NCI-H1436 (cell line): ENCODE measurements around the gene R3HDM4.
"Not testable (repeated sequence)": the region's sequence is repeated elsewhere in the genome, so short reads cannot be mapped to it uniquely, and the experiment has no call there.

Source experiments
- DNase-seq: peaks from one replicate; lab custom pipeline; 2025; lab: John Stamatoyannopoulos, UW

The R3HDM4 gene

GRCh38 chr19:913080-913748 lies at the start of gene R3HDM4:
R3HDM4 (minus strand) TSS chr19:913219; CDS start chr19:913157, 62 bp downstream.
- DNase-seq: peak; percentile 40

DNA sequence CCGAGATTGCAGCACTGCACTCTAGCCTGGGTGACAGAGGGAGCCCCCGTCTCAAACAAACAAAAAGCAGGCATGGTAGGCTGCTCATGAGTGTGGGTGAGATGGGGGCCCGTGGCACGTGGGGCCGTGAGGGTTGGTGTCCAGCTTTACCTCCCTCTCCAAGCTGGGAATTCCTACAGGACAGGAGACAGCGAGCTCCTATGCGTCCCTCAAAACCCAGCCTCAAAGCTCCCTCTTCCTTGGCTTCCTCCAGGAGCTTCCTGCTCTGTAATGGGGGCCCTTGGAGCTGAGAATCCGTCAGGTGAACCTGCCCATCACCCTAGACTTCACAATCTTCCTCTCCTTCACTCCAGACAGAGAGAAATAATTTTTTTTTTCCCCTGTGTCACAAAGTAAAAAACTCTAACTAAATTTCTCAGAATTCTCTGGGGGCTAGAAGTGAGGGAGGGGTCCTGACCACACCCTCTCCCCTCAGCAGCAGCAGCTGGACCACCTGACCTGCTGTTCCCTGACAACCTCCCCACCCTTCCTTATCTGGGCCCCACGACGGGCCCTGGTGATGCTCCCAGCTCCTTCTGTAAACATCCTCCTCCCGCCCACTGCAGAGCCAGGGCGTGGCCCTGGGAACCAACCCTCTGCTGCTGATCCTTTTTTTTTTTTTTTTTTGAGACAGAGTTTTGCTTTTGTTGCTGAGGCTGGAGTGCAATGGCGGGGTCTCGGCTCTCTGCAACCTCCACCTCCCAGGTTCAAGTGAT lies 49.0 kb upstream of the R3HDM4 start:
- DNase-seq: no peak

DNA sequence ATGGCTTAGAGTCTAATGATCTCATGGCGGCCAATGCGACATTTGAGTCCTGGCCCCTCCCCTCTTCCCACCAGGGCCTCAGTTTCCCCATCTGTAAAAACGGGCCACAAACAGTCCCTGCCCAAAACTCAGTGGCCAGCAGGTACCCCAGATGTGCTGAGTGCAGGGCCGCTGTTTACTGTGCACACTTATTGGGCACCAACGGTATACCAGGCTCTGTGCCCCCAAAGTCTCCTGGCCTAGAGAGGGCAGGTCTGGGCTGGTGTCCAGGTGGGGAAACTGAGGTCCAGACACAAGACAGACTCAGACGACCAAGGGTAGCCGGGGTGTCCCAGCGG lies 47.6 kb upstream of the R3HDM4 start:
- no peak for DNase-seq

- no peak for DNase-seq
Observed at GRCh38 chr19:960020-960419, 47.0 kb upstream of the R3HDM4 start.

GRCh38 chr19:958967-959855 lies 46.2 kb upstream of the R3HDM4 start:
- no peak for DNase-seq

- not testable (repeated sequence) for DNase-seq
Observed at GRCh38 chr19:957578-957977, 44.6 kb upstream of the R3HDM4 start.

- no peak for DNase-seq
Observed at GRCh38 chr19:956766-957440, 43.9 kb upstream of the R3HDM4 start.

DNA sequence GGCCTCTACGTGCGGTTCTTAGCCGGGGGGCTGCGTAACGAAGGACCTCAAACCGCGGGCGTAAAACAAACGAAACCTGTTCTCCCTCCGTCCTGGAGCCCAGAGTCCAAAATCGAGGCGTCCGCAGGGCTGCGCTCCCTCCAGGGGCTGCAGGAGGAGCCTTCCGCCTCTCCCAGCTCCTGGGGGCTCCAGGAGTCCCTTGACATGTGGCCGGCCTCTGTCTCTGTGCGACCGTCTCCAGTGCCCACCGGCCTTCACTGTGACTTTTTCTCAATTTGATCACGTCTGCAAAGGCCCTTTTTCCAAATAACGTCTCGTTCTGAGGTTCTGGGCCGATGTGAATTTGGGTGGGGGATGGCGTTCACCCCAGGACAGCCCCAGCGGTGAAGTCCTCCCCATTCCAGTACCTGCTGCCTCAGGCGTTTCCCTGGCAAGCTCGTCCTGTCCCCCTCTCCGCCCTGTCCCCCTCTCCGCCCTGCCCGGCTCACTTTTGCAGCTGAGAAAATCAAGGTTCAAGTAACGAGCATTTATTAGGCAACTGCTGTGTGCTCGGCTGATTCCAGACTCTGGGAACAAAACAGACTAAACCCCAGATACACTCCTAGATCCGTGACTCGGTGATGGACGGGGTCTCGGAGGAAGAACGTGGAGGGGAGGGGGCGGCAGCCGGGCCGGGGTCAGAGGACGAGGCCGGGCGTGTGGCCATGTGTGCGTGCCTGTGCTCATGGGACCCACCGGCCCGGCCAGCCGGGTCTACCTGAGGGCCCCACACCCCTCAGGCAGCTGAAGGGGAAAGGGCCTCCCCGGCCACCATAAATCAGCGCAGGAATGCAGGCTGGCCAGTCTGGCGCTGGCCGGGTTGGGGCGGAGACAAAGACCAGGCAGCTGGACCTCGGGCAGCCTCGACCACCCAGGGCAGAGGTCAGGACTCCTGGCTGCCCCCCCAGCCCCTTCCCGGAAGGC lies 43.1 kb upstream of the R3HDM4 start:
- no peak for DNase-seq

DNA sequence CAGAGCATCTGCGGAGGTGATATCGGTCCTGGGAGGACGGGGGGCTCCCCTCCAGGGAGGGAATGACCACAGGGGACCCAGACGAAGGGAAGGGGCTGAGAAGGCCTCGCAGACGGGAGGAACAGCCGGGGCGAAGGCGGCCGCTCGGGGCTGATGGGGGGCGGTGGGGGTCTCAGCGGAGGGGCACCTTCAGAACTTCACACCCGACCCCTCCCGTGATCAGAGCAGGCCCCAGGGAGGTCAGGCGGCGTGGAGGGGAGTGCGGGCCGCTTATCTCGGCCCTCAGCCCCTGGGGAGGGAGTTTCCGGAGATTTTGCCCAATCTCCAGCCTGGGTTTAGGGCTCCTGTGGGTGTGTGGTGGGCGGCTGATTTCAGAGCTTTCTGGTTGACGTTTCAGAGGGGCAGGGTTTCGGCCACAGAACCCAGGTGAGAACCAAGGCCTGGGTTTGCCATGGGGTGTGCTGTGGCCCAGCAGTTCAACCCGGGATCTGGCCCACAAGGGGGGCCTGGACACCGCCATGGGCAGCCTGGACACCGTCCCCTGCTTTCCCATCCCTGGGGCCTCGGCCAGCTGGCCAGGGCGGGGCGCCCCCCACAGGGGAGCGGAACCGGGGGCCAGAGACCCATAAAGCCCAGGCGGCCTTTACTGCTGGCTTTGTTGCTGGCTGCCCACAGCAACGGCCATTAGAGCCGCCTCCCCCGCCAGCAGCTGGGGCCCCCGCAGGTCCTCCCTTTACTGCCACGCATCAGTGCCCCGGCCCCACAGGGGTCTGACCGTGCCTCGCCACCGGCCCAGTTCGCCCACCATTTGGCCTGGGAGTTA lies 41.9 kb upstream of the R3HDM4 start:
- no peak for DNase-seq

DNA sequence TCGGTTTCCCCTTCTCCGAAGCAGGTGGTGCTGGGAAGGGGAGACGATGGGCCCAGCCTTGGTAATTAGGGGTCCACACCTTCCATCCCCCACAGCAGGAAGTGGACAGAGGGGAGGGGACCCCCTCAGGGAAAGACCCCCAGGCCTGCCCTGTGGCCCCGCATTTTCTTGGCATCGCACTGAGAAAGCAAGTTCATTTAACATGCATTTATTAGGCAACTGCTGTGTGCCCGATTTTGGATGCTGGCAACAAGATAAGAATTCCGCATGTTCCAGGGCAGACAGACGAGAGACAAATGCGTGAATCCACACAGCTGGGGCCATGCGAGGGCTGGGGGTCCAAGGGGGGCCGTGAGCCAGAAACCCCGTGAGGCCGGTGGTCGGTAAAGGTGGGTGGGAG lies 41.3 kb upstream of the R3HDM4 start:
- DNase-seq: no peak

DNA sequence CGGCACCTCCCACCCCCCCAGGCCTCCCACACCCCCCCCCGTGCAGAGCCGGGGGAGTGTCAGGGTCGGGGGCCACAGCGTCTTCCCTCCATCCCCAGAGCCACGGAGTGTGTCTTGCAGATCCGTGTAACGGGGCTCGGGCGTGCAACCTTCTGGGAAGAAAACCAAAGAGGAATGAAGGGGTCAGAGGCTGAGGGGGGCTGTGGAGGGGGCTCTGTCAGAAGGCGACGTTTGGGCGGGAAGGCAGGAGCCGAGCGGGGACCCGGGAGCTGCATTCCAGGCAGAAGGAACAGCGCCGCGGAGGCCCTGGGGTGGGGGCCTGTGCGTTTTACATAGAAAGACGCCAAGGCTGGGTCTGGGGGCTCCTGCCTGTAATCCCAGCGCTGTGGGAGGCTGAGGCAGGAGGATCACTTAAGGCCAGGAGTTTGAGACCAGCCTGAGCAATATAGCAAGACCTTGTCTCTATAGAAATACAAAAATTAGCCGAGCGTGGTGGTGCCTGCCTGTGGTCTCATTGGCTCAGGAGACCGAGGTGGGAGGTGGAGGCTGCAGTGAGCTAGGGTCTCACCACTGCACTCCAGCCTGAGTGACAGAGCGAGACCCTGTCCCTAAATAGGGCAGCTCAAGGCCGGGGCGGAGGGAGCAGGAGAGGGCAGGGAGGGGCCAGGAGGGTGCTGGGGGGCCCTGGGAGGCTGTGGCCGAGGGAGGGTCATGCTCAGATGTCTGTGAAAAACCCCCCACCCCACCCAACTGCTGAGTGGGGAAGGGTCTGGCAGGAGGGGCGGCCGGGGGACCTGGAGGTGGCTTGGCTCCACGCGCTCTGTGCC lies 40.6 kb upstream of the R3HDM4 start:
- no peak for DNase-seq

GRCh38 chr19:952680-953444 lies 39.8 kb upstream of the R3HDM4 start:
- no peak for DNase-seq

DNA sequence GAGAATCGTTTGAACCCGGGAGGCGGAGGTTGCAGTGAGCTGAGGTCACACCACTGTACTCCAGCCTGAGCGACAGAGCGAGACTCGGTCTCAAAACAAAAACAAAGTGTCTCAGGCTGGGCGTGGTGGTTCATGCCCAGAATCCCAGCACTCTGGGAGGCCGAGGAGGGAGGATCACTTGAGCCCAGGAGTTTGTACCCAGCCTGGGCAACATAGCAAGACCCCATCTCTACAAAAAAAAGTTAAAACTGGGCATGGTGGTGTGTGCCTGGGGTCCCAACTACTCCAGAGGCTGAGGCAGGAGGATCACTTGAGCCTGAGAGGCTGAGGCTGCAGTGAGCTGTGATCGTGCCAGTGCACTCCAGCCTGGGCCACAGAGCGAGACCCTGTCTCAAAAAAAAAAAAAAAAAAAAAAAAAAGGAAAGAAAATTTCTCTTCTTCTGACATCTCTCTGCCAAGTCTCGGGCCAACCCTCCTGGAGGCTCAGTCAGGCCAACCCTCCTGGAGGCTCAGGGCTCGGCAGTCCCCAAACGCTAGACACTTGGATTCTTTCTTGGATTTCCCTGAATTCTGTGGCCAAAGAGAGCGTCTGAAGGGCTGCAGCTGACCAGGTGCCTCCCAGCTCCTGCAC lies 39.1 kb upstream of the R3HDM4 start:
- no peak for DNase-seq

GRCh38 chr19:950352-951066 lies 37.5 kb upstream of the R3HDM4 start:
- DNase-seq: no peak

DNA sequence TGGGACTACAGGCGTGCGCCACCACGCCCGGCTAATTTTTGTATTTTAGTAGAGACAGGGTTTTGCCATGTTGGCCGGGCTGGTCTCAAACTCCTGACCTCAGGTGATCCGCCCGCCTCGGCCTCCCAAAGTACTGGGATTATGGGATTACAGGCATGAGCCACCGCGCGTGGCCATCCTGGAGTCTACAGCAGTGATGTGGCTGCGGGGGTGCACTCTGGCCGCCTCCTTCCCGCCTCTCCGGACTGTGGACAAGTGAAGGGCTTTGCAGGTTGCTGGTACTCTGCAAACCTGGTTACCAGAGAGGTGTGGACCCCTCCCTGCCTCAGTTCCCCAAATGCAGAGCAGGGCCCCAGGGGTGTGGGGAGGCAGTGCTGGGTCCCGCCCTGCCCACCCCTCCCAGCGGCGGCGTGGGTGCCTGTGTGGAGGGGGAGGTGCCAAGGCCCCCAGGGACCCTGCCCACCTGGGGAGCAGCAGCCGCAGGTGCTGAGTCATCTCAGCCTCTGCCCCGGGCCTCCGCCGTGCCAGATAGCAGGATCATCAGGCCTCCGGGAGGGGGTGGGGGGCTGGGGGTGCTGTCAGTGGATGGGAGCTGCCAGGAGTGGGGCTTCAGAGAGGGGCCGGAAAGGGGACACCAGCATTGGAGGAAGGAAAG lies 36.0 kb upstream of the R3HDM4 start:
- no peak for DNase-seq

DNA sequence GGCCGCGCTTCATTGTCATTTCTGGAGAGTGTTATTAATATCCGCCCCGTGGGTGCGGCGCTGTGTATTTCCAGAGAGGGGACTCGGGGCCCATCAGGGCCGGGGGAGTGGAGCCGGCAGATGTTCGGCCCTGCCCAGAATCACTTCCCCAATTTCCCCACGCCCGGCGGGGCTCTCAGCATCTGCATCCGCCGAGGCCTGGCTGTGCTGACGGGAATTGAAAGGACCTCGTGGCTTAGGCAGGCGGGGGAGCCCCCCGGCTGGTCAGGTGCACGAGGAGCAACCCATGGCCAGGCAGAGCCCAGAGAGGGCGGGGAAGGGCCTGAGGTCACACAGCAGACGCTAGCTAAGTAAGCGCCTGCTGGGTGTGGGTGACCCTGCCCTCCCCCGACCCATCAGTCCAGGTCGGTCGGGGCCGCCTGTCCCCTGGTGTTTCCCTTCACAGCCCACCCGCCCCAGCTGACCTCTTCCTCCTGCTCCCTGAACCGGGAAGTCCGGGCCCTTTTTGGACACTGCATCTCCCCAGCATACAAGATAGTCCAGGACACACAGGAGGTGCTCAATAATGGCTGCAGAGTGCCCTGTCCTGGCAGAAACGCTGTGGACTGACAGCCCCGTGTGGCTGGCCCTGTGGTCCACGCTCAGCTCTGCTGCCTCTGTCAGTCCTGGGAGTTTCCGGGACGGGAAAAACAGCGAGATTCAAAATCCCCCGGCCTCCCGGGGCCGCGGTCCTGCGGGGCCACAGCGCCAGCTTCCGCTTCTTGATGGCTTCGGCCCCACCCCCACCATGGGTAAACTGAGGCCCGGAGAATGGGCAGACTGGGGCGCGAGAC lies 34.9 kb upstream of the R3HDM4 start:
- no peak for DNase-seq
